Panc1 (cell line): ENCODE data around the gene ZNF778. TPM values are rescaled to one million over a fixed set of nuclear protein-coding genes. Genes with fewer than 3 reads are reported as not detected.

Source experiments
- ATAC-seq: fragments of 200-7000 bp; cut with Tn5 transposase; 2 replicates; pipeline ENCODE4 v1.9.1; 2020; ENCODE audit warnings: mild to moderate bottlenecking, moderate library complexity
- BruUV-seq: library from RNA; stranded (reverse); fragments of 400-500 nt; replicated peaks from 2 replicates; lab custom pipeline; 2021; lab: Mats Ljungman, UMichigan
- CTCF ChIA-PET: fragments of 300-600 bp; sonication (Branson Sonifier 250); formaldehyde crosslinking; loops from one replicate; lab custom pipeline; 2022; ENCODE audit warnings: antibody characterized with exemption; lab: Charles Lee
- POLR2A ChIA-PET: fragments of 300-600 bp; sonication (Branson Sonifier 250); formaldehyde crosslinking; loops from one replicate; lab custom pipeline; 2022; ENCODE audit warnings: antibody characterized with exemption; lab: Charles Lee
- DNase-seq: peaks from one replicate; pipeline ENCODE4 v3.0.0-alpha.2; 2010; ENCODE audit warnings: low read depth, low spot score
- H3K27ac ChIP-seq: 2 replicates; pipeline ENCODE4 v1.5.1; 2011; ENCODE audit warnings: mild to moderate bottlenecking, low read length, inconsistent platforms
- H3K27me3 ChIP-seq: fragments of 200-500 bp; sonication (Bioruptor generic); 2 replicates; pipeline ENCODE4 v1.6.0; 2014; ENCODE audit warnings: low read length, inconsistent platforms; ENCODE audit not compliant: control insufficient read depth, insufficient read depth
- H3K36me3 ChIP-seq: fragments of 200-500 bp; sonication (Bioruptor generic); 2 replicates; pipeline ENCODE4 v1.5.1; 2014; ENCODE audit warnings: inconsistent platforms, mild to moderate bottlenecking, low read length, moderate library complexity; ENCODE audit not compliant: control insufficient read depth, insufficient read depth
- H3K4me1 ChIP-seq: 2 replicates; pipeline ENCODE4 v1.5.1; 2011; ENCODE audit warnings: inconsistent platforms, mild to moderate bottlenecking, low read length, moderate library complexity; ENCODE audit not compliant: control insufficient read depth, insufficient read depth
- H3K4me3 ChIP-seq, 2 experiments: 2 replicates each; pipeline ENCODE4 v1.5.1; 2011 to 2012; ENCODE audit warnings: low read depth in 2 of 2, low read length in 2 of 2, mild to moderate bottlenecking in 2 of 2, inconsistent platforms in 1 of 2, moderate library complexity in 1 of 2
- H3K9me3 ChIP-seq: fragments of 200-500 bp; sonication (Bioruptor generic); 2 replicates; pipeline ENCODE4 v1.5.1; 2014; ENCODE audit warnings: low read depth, mild to moderate bottlenecking, inconsistent platforms, low read length, moderate library complexity; ENCODE audit not compliant: control insufficient read depth, insufficient read depth
- CTCF ChIP-seq: fragments of 450-650 bp; IDR thresholded peaks from 2 replicates; pipeline ENCODE4 v1.5.1; 2017; ENCODE audit warnings: mild to moderate bottlenecking
- POLR2AphosphoS5 ChIP-seq: IDR thresholded peaks from 2 replicates; pipeline ENCODE4 v1.6.1; 2012; ENCODE audit warnings: mild to moderate bottlenecking, low read depth, low read length, moderate library complexity
- REST ChIP-seq, 2 experiments: IDR thresholded peaks; 2 replicates each; pipeline ENCODE4 v1.6.1; 2011 to 2012; ENCODE audit warnings: low read depth in 2 of 2, control low read depth in 1 of 2, low read length in 1 of 2, mild to moderate bottlenecking in 1 of 2, moderate library complexity in 1 of 2; ENCODE audit not compliant: insufficient read depth in 1 of 2
- SIN3A ChIP-seq: IDR thresholded peaks from 2 replicates; pipeline ENCODE4 v1.6.1; 2012; ENCODE audit warnings: low read depth, mild to moderate bottlenecking, low read length, moderate library complexity, borderline replicate concordance; ENCODE audit not compliant: insufficient read depth
- TCF7L2 ChIP-seq: IDR thresholded peaks from 2 replicates; pipeline ENCODE4 v1.6.1; 2011; ENCODE audit warnings: mild to moderate bottlenecking, low read depth, low read length, inconsistent platforms
- in situ Hi-C: cut with HindIII; loops from 2 replicates; pipeline ENCODE4 v1.10.0; 2016; ENCODE audit warnings: low sequenced_read_pairs, low pct_unique_long_range_greater_than_20kb
- intact Hi-C: fragments of 100-400 bp; cut with micrococcal nuclease; formaldehyde crosslinking; loops from one replicate; pipeline ENCODE4 v1.10.0; 2022; ENCODE audit not compliant: unreplicated experiment
- total RNA-seq: library from RNA; stranded (reverse); gene quantifications from one replicate; pipeline ENCODE4 v1.2.1, GENCODE V29; 2021; ENCODE audit not compliant: unreplicated experiment

ZNF778 gene
- total RNA-seq, 1 experiment from 2014 or later, result 15.0 TPM

- POLR2A ChIA-PET, result interaction anchor here (0.6 kb wide), 1 partner anchor 76 kb away, joined by 4 read pairs; no protein-coding TSS in a partner anchor
- in situ Hi-C loops, result no loop called here
These were observed 440 bp upstream of the ZNF778 start for GRCh38 chr16:89217138-89217387.

GRCh38 chr16:89219365-89219764 lies 1.9 kb downstream of the ZNF778 start:
- in situ Hi-C loops, result no loop called here
- ChIA-PET POLR2A (no interaction called here), CTCF (no interaction called here)
- BruUV-seq, result no TSS peak
- Histone ChIP-seq H3K27me3 (no peaks in the 10 kb centered on the region), H3K4me3 (no peak overlapping the region), H3K4me1 (no peaks in the 10 kb centered on the region), H3K36me3 (peaks cover 12% of the 10 kb centered on the region; the same call in 1 of the 2 replicates), H3K27ac (no peak overlapping the region), H3K9me3 (no peaks in the 10 kb centered on the region)
- TF ChIP-seq REST (IDR thresholded peaks at IDR 0.05; ENCODE audit: insufficient read depth in 1 of 2, low read depth in 2 of 2, low read length in 1 of 2), result no peak
- no peak for TF ChIP-seq TCF7L2
- TF ChIP-seq POLR2AphosphoS5, result no peak
- TF ChIP-seq SIN3A, result no peak
- no peak for TF ChIP-seq CTCF
- ATAC-seq (no peak), DNase-seq (no peak)
- intact Hi-C loops, result no loop called here

More at GRCh38 chr16:89217138-89217387, 440 bp upstream of the ZNF778 start:
- intact Hi-C loops, result no loop called here
- ATAC-seq (no peak), DNase-seq (no peak)
- Histone ChIP-seq H3K4me1 (no peaks in the 10 kb centered on the region), H3K27me3 (no peaks in the 10 kb centered on the region), H3K27ac (peak overlapping the region; percentile 82), H3K36me3 (peaks cover 12% of the 10 kb centered on the region; the same call in 1 of the 2 replicates), H3K4me3 (peak overlapping the region; percentile 85 to 92), H3K9me3 (no peaks in the 10 kb centered on the region)
- no peak for TF ChIP-seq REST (IDR thresholded peaks at IDR 0.05; ENCODE audit: insufficient read depth in 1 of 2, low read depth in 2 of 2, low read length in 1 of 2)
- TF ChIP-seq CTCF, result no peak
- TF ChIP-seq SIN3A, result no peak
- TF ChIP-seq POLR2AphosphoS5, result no peak
- TF ChIP-seq TCF7L2, result no peak
- TSS peak; percentile 98 for BruUV-seq
- CTCF ChIA-PET, result no interaction called here
